ENCODE data around the gene CTNNA1. TPM values are rescaled to one million over a fixed set of nuclear protein-coding genes. Genes with fewer than 3 reads are reported as not detected.

The CTNNA1 gene
- total RNA-seq (ENCODE audit: low replicate concordance): 459 and 476 TPM in 2 replicates

GRCh38 chr5:138752951-138753793, at the start of gene CTNNA1:
Gene CTNNA1, plus strand, starts transcription at chr5:138753425. Its CDS starts 28,500 bp downstream, at chr5:138781925.

GRCh38 chr5:138874771-138875551, 121.7 kb downstream of the CTNNA1 start, which contains the start of gene LRRTM2:
Gene LRRTM2, minus strand, starts transcription at chr5:138875335. Its CDS starts 424 bp downstream, at chr5:138874911.

Other genes with a start within 250 kb of the CTNNA1 start
- 51.6 and 106 TPM in 2 replicates for gene ETF1, start 210.2 kb upstream of the CTNNA1 start, total RNA-seq (ENCODE audit: low replicate concordance)
- gene HSPA9, start 178.0 kb upstream of the CTNNA1 start, total RNA-seq (ENCODE audit: low replicate concordance): 173 and 212 TPM in 2 replicates
- gene LRRTM2, start 121.9 kb downstream of the CTNNA1 start, total RNA-seq (ENCODE audit: low replicate concordance): under 0.01 and 0.12 TPM in 2 replicates